GM18519 (cell line): ENCODE data around the gene POLE3.
"Not testable (repeated sequence)": the region's sequence is repeated elsewhere in the genome, so short reads cannot be mapped to it uniquely, and the experiment has no call there.

Experiments used
- ATAC-seq: cut with Tn5 transposase; IDR thresholded peaks from one replicate; pipeline ENCODE4 v1.9.1; 2021; ENCODE audit warnings: mild to moderate bottlenecking, moderate library complexity; ENCODE audit not compliant: unreplicated experiment, low FRiP score

The POLE3 gene, protein sequence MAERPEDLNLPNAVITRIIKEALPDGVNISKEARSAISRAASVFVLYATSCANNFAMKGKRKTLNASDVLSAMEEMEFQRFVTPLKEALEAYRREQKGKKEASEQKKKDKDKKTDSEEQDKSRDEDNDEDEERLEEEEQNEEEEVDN

DNA sequence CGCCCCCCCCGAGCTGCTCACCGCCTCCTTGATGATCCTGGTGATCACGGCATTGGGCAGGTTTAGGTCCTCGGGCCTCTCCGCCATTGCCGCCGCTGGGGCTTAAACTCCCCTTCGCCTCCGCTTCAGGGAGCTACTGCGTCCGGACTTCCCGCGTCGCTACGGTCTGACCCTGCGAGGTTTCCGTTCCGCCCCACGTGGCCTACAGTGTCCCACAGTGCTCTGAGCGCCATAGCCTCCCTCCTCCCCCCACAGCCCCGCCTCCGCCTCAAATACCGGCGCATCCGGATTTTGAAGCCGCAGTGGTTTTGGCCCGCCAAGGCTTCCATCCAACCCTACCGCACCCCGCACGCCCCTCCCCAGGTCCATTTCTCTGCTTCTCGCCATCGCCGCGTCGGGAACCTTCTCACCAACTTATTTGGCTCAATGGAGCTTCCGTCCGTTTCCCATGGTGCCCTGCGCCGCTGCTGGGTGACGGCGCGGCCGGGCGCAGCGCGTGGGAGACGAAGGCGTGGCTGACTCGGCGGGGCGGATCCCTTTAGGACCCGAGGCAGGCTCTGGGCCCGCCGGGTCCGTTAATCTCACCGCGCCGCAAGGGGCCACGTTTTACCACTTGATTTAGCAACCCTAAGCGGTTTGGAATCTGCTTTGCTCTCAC, at the start of gene POLE3, which contains the start of gene C9orf43:
Gene POLE3 (minus strand): TSS at position 469 of the 658 bp plus-strand sequence. CDS start 382 bp downstream, at position 87.
Gene C9orf43 (plus strand): TSS at position 541 of the 658 bp plus-strand sequence. CDS start 2,747 bp downstream, outside the sequence.
- peak; percentile 76 for ATAC-seq

DNA sequence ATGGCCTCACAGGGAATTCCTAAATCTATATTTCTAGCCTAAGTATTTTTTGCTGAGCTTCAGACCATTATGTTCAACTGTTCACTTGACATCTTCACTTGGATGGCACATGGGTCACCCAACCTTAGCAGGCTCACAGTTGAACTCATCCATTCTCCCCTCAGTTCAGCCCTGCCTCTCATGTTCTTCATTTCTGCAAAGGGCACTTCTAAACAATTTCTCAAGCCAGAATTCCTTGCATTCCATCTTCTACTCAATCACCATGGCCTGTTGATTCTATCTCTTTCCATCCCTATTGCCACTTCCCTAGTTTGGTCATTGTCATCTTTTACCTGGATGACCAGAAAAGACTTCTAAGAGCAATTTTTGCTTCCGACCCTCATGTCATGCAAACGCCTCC, 45.8 kb upstream of the POLE3 start:
- ATAC-seq: no peak

DNA sequence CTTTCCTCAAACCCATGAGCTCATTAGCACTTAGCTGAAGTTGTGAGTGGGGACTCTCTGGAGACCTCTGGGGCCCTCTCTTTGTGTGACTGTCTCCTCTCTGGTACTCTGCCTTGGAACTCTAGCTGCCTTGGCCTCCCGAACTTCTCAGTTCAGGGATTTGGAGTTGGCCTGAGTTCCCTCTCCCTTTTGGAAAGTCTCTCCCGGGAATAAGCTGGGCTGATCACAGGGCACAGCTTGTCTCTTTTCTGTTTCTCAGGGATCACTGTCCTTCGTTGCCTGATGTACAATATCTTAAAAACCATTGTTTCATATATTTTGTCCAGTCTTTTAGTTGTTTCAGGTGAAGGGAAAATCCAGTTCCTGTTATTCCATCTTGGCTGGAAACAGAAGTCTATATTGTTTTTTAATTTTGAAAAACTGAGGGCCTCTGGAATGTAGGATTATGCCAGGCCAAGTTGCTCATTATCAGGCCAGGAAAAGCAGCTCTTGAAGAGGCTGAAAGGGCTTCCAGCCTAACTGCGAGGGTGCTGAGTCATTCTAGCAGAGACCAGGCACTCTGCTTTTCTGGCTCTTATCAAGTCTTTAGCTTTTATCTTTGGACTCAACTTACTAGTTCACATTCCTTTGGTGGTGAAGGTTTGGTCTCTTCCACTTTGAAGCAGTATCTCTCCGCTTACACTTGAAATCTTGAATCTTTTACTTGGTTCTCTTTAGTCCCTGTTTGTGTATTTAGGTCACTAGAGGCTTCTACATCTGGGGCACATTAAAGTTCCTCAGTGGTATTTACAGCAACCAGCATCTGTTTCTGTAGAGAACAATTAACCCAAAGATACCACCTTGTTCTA, 44.7 kb upstream of the POLE3 start:
- ATAC-seq: no peak

DNA sequence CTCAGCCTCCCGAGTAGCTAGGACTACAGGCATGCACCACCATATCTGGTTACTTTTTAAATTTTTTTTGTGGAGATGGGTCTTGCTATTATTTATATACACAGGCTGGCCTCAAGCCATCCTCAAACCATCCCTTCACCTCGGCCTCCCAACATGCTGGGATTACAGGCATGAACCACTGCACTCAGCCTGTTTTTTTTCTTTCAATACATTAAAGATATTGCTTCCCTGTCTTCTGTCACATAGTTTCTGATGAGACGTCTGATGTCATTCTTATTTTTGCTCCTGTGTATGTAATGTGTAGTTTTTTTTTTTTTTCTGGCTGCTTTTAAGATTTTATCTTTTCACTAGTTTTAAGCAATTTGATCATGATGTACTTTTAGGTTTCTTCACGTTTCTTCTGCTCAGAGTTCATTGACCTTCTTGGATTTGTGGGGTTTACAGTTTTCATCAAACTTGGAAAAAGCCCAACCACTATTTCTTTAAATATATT, 41.7 kb upstream of the POLE3 start:
- ATAC-seq: no peak

DNA sequence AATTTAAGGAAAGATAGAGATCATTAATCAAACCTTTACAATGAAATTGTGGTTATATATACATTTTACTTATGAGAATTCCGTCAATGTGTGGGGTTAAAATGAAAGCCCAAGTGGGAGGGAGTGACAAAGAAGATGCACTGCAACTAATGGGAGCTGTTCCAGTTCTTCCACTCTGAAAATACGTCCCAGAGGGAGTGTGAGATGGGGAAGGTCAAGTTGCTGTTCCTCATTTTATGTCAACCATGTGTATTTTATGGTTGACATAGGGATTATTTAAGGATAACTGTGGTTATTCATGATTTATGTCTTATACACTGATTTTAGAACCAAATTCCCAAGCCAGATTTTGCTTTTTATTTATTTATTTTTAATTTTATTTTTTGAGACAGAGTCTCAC, 38.9 kb upstream of the POLE3 start:
- ATAC-seq: no peak

DNA sequence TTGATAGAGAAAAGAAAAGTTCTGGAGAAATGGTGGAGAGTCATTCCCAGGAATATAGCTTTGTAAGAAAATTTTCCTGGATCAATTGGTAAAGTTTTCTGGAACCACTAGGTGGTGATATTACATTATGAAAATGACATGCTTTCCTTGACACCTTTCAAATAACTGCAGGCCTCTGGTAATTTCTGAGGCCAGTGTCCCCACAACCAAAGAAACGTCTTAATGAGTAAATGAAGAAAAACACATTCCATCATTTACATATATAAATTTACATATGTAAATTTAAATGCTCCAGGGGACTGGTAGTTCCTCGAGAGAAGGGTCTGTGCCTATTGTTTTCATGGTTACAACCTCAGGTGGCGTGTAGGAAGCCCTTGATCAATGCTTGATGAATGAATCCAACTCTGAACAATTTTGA, 35.9 kb upstream of the POLE3 start:
- no peak for ATAC-seq

DNA sequence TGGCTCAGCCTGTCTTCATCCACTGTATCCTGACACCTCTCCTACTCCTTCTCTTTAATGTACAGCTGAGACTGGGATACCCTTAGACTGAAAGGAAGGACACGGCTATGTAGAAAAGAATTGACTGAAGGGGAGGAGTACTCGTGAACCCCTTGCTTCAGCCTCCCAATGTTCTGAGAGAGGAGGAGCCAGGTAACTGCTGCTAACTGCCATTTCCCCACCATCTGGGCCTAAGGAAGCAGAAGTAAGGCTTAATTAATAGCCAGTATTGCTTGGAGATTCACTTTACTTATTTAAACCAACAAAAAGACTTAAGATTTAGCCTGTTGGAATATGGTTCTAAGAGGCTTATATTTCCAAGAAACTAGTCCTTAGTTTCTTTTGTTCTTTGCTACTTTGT, 34.3 kb upstream of the POLE3 start:
- no peak for ATAC-seq

DNA sequence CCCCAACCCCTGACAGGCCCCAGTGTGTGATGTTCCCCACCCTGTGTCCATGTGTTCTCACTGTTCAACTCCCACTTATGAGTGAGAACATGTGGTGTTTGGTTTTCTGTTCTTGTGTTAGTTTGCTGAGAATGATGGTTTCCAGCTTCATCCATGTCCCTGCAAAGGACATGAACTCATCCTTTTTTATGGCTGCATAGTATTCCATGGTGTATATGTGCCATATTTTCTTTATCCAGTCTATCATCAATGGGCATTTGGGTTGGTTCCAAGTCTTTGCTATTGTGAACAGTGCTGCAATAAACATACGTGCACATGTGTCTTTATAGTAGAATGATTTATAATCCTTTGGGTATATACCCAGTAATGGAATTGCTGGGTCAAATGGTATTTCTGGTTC, 27.2 kb upstream of the POLE3 start:
- not testable (repeated sequence) for ATAC-seq

DNA sequence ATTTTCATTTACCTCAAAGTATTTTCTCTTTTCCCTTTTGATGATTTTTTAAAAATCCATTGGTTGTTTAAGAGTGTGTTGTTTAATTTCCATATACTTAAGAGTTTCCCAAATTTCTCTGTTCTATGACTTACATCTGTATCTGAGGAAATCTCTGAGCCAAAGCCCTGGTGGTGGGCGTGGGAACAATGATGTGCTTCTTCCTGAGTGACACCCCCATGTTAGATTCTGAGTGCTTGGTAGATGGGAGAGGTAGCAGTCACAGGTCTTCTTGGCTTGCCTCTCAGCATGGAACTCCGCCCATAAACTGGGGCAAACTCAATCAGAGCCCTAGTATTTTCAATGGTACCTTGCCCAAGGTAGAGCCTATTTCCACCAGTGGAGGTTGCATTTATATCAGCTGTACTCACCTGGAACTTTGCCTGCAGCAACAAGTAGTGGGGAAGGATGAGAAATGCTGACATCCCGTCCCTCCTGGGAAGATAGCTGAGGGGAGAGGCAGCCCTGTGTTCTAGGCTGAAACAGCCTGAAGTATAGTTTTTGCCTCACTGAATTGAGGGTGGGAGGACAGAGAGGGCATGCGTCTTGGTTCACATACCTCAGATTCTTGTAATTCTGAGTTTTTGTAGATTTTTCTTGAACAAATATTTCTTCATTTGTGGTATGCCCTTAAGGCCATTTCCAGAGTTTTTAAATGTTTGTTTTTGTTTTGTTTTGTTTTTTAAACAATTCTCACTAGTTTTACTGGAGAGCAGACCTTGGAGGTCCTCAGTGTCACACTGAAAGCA, 26.4 kb upstream of the POLE3 start:
- ATAC-seq: no peak

DNA sequence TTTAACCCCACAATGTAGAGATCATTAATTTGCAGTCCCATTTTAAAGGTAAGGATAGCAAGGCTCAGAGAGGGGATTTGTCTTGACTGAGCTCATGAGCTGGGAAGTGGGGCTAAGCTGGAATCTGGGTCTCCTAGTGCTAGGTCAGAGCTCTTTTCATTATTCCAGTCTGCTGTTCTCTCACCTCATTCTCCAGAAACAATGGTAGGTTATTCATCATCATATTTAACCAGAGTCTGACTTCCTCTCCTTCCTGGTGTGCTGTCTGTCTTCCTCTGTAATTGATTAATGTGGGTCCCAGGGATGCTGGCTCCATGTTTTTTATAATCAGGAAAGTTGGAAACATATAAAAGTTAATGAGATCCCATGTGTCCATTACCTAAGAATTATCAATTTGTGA, 20.7 kb upstream of the POLE3 start:
- no peak for ATAC-seq

DNA sequence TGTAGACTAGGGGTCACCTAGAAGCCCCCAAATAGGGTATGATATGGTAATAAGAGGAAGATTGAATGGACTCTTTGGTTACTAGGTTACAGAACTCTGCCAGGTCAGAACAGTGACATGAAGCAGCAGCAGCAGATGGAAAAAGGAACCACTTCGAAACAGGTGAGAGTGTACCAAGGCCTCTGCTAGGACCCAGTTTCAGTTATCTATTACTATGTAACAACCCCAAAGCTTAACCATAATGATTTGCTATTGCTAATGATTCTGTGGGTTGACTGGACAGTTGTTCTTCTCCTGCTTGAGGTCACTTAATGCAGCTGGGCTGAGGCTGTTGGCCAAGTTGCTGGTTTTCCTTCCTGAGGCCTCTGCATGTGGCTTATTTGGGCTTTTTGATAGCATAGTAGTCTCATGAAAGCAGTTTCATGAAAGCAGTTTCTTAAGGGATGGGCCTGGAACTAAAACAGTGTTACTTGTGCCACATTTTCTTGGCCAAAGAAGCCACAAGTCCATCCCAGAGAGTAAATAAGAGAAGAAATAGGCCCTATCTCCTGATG, 17.7 kb upstream of the POLE3 start:
- no peak for ATAC-seq

DNA sequence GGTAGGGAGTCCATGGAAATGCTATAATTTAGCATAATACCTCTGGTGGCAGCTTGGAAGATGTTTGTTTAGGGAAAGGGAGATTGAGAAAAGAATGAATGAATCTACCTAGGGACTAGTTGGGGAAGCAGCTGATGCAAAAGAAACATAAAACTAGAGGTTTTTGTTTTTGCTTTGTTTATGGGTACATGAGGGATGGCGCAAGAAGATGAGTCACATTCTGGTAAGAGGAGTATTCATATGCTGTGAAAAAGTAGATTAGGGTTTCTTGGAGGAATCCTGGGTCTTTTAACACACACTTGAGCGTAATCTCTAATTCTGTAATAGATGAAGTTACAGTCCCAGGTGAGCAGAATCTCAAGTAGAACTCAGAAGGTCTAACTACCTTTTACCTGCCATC, 17.2 kb upstream of the POLE3 start:
- ATAC-seq: no peak

DNA sequence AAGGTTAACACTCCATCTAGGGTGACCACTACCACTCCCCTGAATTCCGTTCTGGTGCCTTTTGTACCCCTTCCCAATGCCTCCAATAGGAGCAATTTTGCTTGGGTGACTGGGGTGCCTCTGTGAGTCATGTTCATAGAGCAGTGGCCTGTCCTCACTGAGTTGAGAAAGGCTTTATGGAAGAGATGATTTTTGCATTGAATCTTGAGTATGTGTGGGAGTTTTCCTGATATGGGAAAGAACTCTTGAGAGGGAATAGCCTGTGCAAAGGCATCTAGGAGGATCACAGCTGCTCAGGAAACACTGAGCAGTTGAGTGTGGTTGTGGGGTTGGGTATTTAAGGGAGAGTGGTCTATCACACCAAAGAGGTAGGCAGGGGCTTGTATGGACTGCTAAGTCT, 16.2 kb upstream of the POLE3 start:
- ATAC-seq: no peak

DNA sequence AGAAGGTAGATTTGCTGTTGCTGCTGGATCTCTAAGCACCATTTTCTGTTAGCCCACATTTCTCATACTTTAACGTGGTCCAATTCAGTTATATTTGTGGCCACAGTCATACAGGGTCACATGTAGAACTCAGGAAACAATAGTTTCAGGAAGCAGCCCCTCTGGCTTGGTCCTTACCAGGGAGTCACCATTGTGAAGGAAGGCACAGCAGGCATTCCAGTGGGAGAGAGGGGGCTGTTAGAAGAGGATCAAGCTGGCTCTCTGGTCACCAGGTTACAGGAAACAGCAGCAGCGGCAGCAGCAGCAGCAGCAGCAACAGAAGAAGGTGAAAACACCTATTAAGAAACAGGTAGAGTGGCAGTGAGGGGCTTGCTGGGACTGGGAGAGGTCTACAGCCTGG, 14.6 kb upstream of the POLE3 start:
- no peak for ATAC-seq

DNA sequence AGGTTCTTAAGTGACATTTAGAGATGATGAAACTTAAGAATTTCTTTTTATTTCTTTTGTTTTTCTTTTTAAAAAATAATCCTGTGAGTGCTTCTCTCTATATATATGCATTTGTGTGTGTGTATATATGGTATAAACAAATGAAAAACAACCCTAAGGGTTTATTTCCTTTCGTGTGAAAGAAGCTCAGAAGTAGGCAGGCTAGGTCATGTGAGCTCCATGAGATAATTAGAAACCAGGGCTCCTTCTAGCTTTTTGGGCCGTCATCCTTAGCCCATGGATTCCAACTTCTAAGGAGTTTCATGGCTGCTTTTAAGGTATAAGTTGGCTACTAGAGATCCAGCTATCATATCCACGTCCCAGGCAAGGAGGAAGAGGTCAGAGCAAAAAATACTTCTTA, 11.3 kb upstream of the POLE3 start:
- no peak for ATAC-seq

DNA sequence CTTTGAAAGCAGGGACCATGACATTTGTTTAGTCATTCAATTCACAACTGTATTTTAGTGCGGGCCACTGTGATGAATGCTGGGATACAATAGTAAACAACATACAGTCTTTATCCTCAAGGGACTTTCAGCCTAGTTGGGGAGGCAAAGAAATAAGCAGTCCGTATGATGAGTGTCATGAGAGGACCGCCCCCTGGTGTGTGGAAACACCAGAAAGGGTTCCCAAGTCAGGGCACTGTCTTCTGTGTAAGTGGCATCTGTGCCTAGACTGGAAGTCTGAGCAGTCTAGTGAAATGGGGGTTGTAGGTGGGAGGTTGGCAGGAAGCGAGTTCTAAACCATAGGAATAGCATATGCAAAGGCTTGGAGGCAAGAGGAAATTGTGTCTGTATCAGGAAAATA, 6.9 kb upstream of the POLE3 start:
- ATAC-seq: no peak

DNA sequence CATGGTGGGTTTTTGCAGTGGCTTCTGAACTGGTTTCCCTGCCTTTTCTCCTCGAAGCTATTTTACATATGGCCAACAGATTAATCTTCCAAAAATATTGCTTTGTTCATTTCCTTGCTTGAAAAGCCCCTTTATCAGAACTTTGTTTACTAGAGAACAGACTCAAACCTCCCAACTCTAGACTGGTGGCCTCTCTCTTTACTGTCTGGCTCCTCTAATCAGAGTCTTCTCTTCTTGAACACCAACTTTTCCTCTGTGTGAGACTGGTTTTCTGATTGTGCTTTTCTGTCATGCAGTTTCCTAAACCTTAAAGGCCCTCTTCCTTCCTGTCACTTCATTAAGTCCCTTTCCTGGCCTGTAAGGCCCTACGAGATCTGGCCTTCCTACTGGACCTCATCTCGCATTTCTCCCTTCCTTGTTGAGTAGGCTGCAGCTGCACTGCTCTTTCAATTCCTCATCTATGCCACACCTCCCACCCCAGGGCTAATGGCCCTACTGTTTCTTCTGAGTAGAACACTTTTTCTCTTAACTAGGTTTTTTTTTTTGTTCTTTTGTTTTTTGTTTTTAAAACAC, 5.8 kb upstream of the POLE3 start:
- ATAC-seq: no peak

DNA sequence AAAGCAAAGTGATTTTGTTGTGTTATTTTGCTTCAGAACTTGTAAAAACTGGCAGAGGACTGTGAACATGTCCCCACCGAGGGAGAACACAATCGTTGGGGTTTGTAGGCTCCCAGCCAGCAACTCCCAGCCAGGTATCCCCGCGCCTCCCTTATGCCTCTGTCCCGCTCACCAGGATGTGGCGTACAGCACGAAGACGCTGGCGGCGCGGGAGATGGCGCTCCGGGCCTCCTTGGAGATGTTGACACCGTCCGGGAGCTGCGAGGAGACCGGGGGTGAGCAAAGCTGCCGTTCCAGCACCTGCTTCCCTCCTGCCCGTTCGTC, 630 bp downstream of the POLE3 start:
- ATAC-seq: no peak

DNA sequence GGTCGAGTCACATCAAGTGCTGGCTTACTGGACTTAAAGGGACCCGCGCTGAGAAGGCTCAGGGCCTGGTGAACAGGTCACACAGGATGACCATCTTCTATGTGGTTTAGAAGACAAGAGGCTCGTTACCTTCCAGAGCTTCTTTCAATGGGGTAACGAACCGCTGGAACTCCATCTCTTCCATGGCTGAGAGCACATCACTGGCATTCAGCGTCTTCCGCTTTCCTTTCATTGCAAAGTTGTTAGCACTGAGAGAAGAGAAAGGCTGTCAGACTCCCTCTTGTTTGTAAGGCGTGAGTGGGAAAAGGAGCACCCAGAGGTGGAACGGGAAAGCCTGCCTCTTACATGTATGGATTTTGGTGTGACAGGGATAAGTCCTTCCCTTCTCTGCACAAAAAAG, 994 bp downstream of the POLE3 start:
- ATAC-seq: no peak

DNA sequence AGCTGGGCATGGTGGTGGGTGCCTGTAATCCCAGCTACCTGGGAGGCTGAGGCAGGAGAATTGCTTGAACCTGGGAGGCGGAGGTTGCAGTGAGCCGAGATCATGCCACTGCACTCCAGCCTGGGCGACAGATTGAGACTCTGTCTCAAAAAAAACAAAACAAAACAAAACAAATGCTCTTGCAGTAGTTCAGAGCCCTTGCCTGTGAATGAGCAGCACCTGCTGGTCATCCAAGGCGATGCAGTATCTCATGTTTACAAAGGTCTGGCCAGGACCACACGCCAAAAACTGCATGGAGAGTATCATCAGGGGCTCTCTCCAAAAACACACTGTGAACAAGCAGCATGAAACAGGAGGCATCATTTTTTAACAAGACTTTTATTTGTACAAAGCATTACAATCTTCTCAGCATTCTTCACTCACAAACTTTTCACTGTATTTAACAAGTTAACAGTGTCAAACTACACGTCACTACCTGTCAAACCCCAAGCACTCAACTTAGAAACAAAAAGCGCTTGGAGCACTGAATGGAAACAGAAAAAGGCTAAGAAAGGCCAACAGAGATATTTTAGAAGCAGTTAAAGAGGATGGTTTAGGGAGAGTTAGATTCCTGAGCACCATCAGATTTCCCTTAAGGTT, 3.5 kb downstream of the POLE3 start:
- ATAC-seq: not testable (repeated sequence)
